HG02678 (cell line): ENCODE measurements around the gene NPC1.
"Not testable (repeated sequence)": the region's sequence is repeated elsewhere in the genome, so short reads cannot be mapped to it uniquely, and the experiment has no call there.

Experiments used
- ATAC-seq: cut with Tn5 transposase; IDR thresholded peaks from one replicate; pipeline ENCODE4 v1.9.1; 2021; ENCODE audit warnings: mild to moderate bottlenecking, moderate library complexity; ENCODE audit not compliant: unreplicated experiment

The NPC1 gene

DNA sequence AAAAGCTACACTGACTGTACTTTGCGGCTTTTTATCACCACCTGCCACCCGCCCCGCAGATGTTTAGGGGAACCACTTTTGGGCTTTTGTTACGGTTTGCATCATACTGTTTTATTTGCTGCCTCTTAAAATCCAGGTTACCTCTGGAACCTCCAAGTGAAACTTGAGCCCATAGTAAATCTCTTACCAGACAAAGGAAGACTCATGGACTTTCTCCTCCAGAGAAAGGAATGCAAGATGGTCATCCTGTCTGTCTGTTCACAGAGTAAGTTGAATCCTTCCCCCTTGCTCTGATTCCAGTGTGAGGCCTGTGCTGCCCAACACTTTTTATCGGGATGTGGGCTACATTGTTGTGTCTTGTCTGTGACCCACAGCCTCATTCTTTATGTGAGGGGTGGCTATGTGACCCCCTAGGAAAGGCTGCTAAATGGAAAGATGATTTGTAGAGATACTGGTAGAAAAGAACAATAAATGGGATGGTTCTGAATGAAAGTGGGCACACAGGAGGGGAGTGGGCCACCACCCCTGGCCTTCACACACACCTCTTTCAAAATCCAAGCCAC is 59.7 kb downstream of the NPC1 start:
- ATAC-seq = no peak

GRCh38 chr18:23524213-23524707 is 62.0 kb downstream of the NPC1 start:
- ATAC-seq = no peak

DNA sequence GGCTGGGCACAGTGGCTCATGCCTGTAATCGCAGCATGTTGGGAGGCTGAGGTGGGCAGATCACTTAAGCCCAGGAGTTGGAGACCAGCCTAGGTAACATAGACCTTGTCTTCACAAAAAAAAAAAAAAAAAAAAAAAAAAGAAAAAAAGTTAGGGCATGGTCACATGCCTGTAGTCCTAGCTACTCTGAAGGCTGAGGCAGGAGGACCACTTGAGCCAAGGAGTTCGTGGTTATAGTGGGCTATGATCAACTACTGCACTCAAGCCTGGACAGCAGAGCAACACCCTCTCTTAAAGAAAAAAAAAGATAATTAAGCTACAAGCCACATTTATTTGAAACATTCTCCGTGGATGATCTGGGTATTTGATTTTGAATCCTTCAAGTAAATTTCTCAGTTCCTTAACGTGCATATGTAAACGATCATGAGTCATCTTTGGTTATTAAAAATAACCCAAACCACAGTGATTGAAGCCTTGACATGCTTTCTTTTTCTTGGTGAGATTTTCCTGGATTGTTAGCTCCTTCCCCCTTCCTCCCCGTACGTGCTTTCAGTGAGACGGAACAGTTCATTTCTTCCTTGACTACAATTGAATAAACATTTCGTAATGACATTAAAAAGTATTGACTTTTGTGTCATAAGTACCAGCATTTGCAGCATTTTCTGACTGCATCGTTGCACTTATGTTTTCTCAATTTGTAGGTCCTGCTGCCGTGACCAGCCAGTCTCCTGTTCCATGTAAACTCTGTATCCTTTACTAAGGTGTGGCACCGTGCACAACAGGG is 62.7 kb downstream of the NPC1 start:
- ATAC-seq = no peak

- ATAC-seq = no peak
Measured at GRCh38 chr18:23521907-23522306, 64.4 kb downstream of the NPC1 start.

DNA sequence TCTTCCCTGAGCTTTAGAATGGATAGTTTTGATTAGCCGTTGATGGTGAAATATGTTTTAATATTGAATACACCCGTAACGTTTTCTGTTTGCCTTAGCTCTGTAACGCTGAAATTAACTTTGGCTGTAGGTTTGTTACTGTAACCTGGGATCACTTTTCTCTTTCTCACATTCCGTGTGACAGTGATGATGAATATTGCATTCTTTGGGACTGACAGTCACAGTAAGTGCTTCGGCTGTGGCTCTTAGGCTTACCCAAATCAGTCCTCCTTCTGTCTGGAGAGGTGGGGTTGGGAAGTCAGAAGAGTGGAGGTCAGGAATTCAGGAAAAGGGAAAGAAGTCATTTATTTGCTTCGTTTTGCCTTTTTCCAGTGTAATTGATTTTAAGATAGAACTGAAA is 65.0 kb downstream of the NPC1 start:
- no peak for ATAC-seq

GRCh38 chr18:23519734-23520133 is 66.6 kb downstream of the NPC1 start:
- no peak for ATAC-seq

DNA sequence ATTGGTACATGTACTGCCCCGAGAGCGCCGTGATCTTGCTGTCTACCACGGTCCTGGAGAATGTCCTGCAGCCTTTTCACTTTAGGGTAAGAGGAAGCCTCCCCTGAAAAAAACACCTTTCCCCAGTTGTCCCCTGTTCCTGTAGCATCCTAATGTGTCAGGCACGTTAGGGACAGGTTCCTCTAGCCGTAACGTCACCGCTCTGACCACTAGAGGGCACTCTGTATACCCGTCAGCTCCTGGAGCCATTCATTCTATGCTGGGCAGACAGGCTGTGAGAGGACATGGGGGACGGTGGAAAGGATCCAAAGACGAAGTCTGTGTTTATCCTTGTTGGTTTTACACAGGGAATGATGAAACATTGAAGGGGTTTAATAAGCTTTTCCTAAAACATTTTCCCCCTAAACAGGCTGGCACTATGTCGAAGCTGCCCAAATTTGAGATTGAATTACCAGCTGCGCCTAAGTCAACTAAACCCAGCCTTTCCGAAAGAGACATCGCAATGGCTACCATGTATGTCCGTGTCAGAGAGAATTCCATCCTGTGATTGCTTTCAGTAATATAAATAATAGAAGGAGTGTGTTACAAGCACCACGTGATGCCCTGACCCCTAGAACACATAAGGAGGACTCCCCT is 70.3 kb downstream of the NPC1 start:
- ATAC-seq = peak; percentile 93

DNA sequence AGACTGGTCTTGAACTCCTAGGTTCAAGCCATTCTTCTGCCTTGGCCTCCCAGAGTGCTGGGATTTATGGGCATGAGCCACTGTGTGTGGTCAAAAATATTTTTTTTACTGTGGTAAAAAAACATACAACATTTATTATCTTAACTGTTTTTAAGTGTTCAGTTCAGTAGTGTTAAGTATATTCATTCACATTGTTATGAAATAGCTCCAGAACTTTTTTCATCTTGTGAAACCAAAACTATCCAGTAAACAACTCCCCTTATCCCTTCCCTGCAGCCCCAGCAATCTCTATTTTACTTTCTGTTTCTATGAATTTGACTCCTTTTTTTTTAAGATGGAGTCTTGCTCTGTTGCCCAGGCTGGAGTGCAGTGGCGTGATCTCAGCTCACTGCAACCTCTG is 73.7 kb downstream of the NPC1 start:
- ATAC-seq = no peak

DNA sequence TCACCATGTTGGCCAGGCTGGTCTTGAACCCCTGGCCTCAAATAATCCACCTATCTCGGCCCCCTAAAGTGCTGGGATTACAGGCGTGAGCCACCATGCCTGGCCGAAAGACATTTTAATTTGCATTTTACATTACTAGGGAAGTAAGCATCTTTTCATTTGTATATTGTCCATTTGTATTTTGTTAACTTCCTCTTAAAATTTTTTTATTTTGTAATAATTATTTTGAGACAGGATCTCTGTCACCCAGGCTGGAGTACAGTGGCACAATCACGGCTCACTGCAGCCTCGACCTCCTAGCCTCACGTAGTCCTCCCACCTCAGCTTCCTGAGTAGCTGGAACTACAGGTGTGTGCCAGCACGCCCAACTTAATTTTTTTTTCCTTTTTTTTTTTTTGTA is 74.1 kb downstream of the NPC1 start:
- not testable (repeated sequence) for ATAC-seq

DNA sequence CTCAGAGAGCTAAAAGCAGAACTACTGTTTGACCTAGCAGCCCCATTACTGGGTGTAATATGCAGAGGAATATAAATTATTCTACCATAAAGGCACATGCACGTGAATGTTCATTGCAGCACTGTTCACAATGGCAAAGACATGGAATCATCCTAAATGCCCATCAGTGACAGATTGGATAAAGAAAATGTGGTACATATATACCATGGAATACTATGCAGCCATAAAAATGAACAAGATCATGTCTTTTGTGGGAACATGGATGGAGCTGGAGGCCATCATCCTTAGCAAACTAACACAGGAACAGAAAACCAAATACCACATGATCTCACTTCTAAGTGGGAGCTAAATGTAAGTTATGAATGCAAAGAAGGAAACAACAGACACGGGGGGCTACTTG is 75.4 kb downstream of the NPC1 start:
- ATAC-seq = not testable (repeated sequence)

GRCh38 chr18:23506393-23506792 is 79.9 kb downstream of the NPC1 start:
- no peak for ATAC-seq

DNA sequence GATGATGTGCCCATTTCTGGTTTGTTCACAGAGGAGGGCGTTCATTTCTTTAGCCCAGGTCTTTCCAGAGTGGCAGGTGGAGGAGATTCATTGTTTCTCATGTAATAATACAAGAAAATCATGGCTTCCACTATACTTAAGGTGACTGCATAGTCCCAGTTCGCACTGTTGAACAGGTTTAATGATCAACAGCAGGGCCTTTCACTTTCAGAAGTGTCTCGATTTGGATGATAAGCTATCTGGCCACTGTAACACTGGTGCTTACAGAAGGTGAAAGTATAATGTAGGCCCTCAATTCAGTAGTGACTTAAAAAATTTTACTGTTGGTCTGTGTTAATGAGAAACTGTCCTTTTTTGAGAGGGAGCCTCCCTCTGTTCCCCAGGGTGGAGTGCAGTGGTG is 81.6 kb downstream of the NPC1 start:
- ATAC-seq = peak; percentile 52

- ATAC-seq = no peak
Measured at GRCh38 chr18:23503963-23504344, 82.4 kb downstream of the NPC1 start.

DNA sequence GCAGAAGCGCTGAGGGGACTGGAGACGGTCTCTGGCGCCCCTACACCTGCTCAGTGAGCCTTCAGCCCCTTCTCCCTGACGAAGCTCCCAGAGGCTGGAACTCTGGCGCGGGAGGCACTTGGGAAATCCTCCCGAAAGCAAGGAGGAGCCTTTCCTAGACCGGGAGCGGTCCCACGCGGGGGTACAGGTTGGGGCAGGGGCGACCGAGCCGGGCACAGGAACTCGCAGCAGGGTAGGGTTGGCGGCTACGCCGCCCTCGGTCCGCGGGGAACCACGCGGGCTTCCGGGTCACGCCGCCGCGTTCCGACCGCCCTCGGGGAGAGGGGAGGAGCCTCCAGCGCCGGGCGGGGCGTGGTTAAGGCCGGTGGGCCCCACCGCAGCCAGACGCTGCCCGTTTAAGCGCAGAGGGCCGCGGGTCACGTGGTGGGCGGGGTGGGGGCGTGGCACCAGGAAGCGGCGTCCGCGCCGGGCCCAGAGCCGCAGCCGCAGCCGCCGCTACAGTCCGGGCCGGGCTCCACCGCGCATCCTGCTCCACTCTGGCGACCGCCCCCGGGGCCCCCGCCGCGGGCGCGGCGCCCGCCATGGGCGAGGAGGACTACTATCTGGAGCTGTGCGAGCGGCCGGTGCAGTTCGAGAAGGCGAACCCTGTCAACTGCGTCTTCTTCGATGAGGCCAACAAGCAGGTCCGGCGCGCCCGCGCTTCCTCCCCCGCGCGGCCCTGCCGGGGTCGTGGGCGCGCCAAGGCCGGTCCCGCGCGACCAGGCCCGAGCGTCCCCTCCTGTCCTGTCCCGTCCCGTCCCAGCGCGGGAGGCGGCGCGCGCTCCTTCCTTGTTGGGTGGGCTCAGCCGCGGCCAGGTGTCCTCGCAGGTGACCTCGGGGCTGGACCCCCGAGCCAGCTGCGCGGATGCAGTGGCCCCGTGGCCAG is 83.0 kb downstream of the NPC1 start, which contains the start of gene RMC1:
Gene RMC1, plus strand, starts transcription at position 474 of the 925 bp plus-strand sequence. Its CDS starts 108 bp downstream, at position 582.
- peak; percentile 80 for ATAC-seq

GRCh38 chr18:23502516-23503037 is 83.7 kb downstream of the NPC1 start:
- no peak for ATAC-seq

GRCh38 chr18:23501626-23502025 is 84.7 kb downstream of the NPC1 start:
- no peak for ATAC-seq

DNA sequence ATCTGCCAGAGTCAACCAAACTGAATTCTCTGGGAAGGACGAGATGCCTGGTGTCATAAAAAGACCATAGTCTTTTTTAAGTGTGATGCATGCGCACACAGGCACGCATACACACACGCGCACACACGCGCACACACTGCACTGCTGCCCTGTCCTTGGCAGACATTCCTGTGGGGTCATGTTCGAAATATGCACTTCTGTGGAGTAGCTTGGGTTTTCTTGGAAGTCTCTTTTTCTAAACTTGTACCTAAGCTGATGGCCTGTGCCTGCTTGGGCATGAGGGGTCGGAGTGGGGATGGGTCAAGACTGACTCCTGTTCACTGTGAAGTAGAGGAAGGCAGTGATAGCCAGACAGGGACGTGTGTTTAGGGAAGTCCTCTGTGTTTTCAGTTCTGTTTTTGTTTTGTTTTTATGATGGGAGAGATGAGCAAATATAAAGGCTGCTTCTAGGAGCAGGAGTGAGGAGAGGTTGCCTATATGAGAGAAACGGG is 87.0 kb downstream of the NPC1 start:
- ATAC-seq = no peak

DNA sequence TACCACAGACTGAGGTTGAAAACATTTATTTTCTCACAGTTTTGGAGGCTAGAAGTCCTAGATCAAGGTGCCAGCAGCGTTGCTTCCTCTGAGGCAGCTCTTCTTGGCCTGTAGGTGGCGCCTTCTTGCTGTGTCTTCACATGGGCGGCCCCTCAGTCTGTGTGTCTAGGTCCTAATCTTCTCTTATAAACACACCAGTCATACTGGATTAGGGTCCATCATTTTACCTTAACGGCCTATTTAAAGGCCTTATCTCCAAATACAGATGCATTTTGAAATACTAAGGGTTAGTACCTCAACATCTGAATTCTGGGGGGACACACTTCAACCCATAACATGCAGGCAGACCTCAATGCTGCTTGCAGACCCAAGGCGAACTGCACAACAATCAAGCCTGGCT is 87.4 kb downstream of the NPC1 start:
- ATAC-seq = peak; percentile 33

GRCh38 chr18:23498117-23498516 is 88.2 kb downstream of the NPC1 start:
- no peak for ATAC-seq

DNA sequence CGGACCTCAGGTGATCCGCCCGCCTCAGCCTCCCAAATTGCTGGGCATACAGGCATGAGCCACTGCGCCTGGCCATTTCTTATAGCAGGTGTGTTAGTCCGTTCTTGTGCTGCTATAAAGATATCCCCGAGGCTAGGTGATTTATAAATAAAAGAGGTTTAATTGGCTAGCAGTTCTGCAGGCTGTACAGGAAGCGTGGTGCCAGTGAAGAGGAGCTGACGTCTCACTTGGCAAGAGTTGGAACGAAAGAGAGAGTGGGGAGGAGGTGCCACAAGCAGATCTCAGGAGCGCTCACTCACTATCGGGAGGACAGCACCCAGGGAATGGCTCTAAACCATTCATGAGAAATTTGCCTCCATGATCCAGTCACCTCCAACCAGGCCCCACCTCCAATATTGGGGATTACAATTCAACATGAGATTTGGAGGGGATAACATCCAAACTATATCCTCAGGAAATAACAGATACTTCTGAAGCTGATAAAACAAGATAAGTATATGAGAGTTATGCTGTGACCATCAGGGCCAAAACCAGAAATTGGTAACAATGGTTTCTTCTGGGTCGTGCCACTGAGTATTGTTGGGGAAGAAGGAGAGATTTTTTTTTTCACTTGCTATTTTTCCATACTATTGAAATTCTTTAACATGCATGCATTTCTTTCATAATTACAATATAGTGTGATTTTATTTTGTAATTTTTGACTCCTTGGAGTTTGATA is 90.4 kb downstream of the NPC1 start:
- no peak for ATAC-seq
